Measurements from ENCODE around the gene ZFP3.
"Not testable (repeated sequence)": the region's sequence is repeated elsewhere in the genome, so short reads cannot be mapped to it uniquely, and the experiment has no call there.

GRCh38 chr17:5124125-5124760 lies 46.0 kb downstream of the ZFP3 start:
- TF ChIP-seq, protein P1, sequence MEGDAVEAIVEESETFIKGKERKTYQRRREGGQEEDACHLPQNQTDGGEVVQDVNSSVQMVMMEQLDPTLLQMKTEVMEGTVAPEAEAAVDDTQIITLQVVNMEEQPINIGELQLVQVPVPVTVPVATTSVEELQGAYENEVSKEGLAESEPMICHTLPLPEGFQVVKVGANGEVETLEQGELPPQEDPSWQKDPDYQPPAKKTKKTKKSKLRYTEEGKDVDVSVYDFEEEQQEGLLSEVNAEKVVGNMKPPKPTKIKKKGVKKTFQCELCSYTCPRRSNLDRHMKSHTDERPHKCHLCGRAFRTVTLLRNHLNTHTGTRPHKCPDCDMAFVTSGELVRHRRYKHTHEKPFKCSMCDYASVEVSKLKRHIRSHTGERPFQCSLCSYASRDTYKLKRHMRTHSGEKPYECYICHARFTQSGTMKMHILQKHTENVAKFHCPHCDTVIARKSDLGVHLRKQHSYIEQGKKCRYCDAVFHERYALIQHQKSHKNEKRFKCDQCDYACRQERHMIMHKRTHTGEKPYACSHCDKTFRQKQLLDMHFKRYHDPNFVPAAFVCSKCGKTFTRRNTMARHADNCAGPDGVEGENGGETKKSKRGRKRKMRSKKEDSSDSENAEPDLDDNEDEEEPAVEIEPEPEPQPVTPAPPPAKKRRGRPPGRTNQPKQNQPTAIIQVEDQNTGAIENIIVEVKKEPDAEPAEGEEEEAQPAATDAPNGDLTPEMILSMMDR (IDR thresholded peaks at IDR 0.05): not testable (repeated sequence)
- TF ChIP-seq POLR2AphosphoS5 (IDR thresholded peaks at IDR 0.05): not testable (repeated sequence)
